Smooth muscle cell (in vitro differentiated cells): ENCODE results near the gene NNT. TPM values are rescaled to one million over a fixed set of nuclear protein-coding genes. Genes with fewer than 3 reads are reported as not detected.

Source experiments
- DNase-seq: peaks from one replicate; lab custom pipeline; 2025; ENCODE audit not compliant: unreplicated experiment; lab: John Stamatoyannopoulos, UW
- H2AFZ ChIP-seq: fragments of 200-600 bp; sonication (generic); 2 replicates; pipeline ENCODE4 v1.6.0; 2016; ENCODE audit warnings: antibody characterized with exemption, low read depth, mild to moderate bottlenecking
- H3F3A ChIP-seq: fragments of 200-600 bp; sonication (generic); 2 replicates; pipeline ENCODE4 v1.6.0; 2017; ENCODE audit warnings: antibody characterized with exemption, low read depth
- H3K27ac ChIP-seq: fragments of 200-600 bp; sonication (generic); 2 replicates; pipeline ENCODE4 v1.5.1; 2016; ENCODE audit warnings: low read depth, mild to moderate bottlenecking
- H3K27me3 ChIP-seq: fragments of 200-600 bp; sonication (generic); 2 replicates; pipeline ENCODE4 v1.6.1; 2016; ENCODE audit warnings: low read depth, mild to moderate bottlenecking
- H3K36me3 ChIP-seq: fragments of 200-600 bp; sonication (generic); 2 replicates; pipeline ENCODE4 v1.5.1; 2016; ENCODE audit warnings: low read depth
- H3K4me1 ChIP-seq: fragments of 200-600 bp; sonication (generic); 2 replicates; pipeline ENCODE4 v1.5.1; 2016; ENCODE audit warnings: low read depth
- H3K4me2 ChIP-seq: fragments of 200-600 bp; sonication (generic); 2 replicates; pipeline ENCODE4 v1.6.0; 2016; ENCODE audit warnings: mild to moderate bottlenecking
- H3K4me3 ChIP-seq: fragments of 200-600 bp; sonication (generic); 2 replicates; pipeline ENCODE4 v1.5.1; 2016; ENCODE audit warnings: mild to moderate bottlenecking
- H3K79me2 ChIP-seq: fragments of 200-600 bp; sonication (generic); 2 replicates; pipeline ENCODE4 v1.6.0; 2016; ENCODE audit warnings: low read depth, mild to moderate bottlenecking
- H3K9ac ChIP-seq: fragments of 200-600 bp; sonication (generic); 2 replicates; pipeline ENCODE4 v1.6.0; 2016; ENCODE audit warnings: low read depth
- H3K9me3 ChIP-seq: fragments of 200-600 bp; sonication (generic); replicated peaks from 2 replicates; pipeline ENCODE4 v1.5.1; 2016; ENCODE audit warnings: low read depth
- H4K20me1 ChIP-seq: fragments of 200-600 bp; sonication (generic); 2 replicates; pipeline ENCODE4 v1.6.0; 2016; ENCODE audit warnings: low read depth
- CTCF ChIP-seq: fragments of 200-600 bp; sonication (generic); IDR thresholded peaks from 2 replicates; pipeline ENCODE4 v1.5.1; 2017; ENCODE audit warnings: borderline replicate concordance, mild to moderate bottlenecking, antibody characterized with exemption; ENCODE audit not compliant: insufficient read depth, poor library complexity, severe bottlenecking
- WGBS: methylation state at CpG from one replicate; pipeline ENCODE4 v1.1.7; 2016; ENCODE audit warnings: low lambda C conversion rate; 5-methylcytosine and 5-hydroxymethylcytosine counted together
- polyA plus RNA-seq: library from polyadenylated mRNA; unstranded; fragments of >200 nt; fragmentation: Nextera tagmentation; extraction: Ambion mirVana; gene quantifications from 2 replicates; pipeline ENCODE4 v1.2.1, GENCODE V29; 2016
- total RNA-seq: library from RNA; depleted of rRNA; stranded (reverse); fragments of >200 nt; gene quantifications from 2 replicates; pipeline ENCODE4 v1.2.3, GENCODE V29; 2014

The NNT gene
- total and polyA plus RNA-seq, 2 experiments from 2014 or later, result 26.8 to 49.8 TPM

GRCh38 chr5:43561356-43561755, 41.6 kb upstream of the NNT start:
- H3F3A ChIP-seq, result no peaks in the 10 kb centered on the region
- no peaks in the 10 kb centered on the region for H3K9me3 ChIP-seq
- no peak overlapping the region for H3K27ac ChIP-seq
- H3K79me2 ChIP-seq, result peaks cover 8% of the 10 kb centered on the region
- no peak overlapping the region for H3K9ac ChIP-seq
- no peaks in the 10 kb centered on the region for H4K20me1 ChIP-seq
- no peaks in the 10 kb centered on the region for H3K27me3 ChIP-seq
- no peak overlapping the region for H2AFZ ChIP-seq
- no peak overlapping the region for H3K4me2 ChIP-seq
- no peaks in the 10 kb centered on the region for H3K36me3 ChIP-seq
- H3K4me3 ChIP-seq, result no peak overlapping the region
- DNase-seq, result no peak
- H3K4me1 ChIP-seq, result no peaks in the 10 kb centered on the region
- TF ChIP-seq CTCF, result no peak

GRCh38 chr5:43563321-43563720, 39.7 kb upstream of the NNT start:
- H3F3A ChIP-seq, result no peaks in the 10 kb centered on the region
- no peaks in the 10 kb centered on the region for H4K20me1 ChIP-seq
- no peaks in the 10 kb centered on the region for H3K79me2 ChIP-seq
- H2AFZ ChIP-seq, result no peak overlapping the region
- H3K9me3 ChIP-seq, result no peaks in the 10 kb centered on the region
- H3K4me3 ChIP-seq, result no peak overlapping the region
- WGBS, result 84% methylated on average over 3 of the region's 3 CpGs
- H3K36me3 ChIP-seq, result no peaks in the 10 kb centered on the region
- H3K4me2 ChIP-seq, result no peak overlapping the region
- H3K27me3 ChIP-seq, result no peaks in the 10 kb centered on the region
- no peak overlapping the region for H3K27ac ChIP-seq
- H3K4me1 ChIP-seq, result no peaks in the 10 kb centered on the region
- no peak overlapping the region for H3K9ac ChIP-seq
- TF ChIP-seq CTCF, result no peak
- no peak for DNase-seq

DNA sequence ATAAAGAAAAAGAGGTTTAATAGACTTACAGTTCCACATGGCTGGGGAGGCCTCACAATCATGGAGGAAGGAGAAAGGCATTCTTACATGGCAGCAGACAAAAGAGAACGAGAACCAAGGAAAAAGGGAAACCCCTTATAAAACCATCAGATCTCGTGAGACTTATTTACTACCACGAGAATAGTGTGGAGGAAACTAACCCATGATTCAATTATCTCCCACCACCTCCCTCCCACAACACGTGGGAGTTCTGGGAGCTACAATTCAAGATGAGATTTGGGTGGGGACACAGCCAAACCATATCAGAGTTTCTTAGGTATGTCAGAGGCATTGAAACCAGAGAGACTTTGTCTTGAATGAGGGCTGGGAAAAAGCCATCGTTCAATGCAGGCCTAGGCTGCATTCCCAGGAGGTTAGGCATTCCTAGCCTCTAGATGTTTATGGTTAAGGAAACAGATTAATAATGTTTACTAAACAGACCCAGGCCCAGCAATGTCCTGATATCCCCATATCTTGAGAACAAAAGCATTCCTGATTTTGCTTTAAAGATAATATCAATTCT, 38.6 kb upstream of the NNT start:
- Histone ChIP-seq H3K27me3 (no peaks in the 10 kb centered on the region), H3K9ac (no peak overlapping the region), H3K4me3 (no peak overlapping the region), H3F3A (no peaks in the 10 kb centered on the region), H3K4me1 (no peaks in the 10 kb centered on the region), H3K36me3 (no peaks in the 10 kb centered on the region), H3K9me3 (no peaks in the 10 kb centered on the region), H3K79me2 (no peaks in the 10 kb centered on the region), H4K20me1 (no peaks in the 10 kb centered on the region), H3K4me2 (no peak overlapping the region), H2AFZ (no peak overlapping the region), H3K27ac (no peak overlapping the region)
- no peak for TF ChIP-seq CTCF
- WGBS, result 68% methylated on average over 5 of the region's 5 CpGs
- DNase-seq, result no peak

- H3K27ac ChIP-seq, result no peak overlapping the region
- no peak overlapping the region for H3K4me2 ChIP-seq
- H3K9me3 ChIP-seq, result no peaks in the 10 kb centered on the region
- no peak for TF ChIP-seq CTCF
- H4K20me1 ChIP-seq, result no peaks in the 10 kb centered on the region
- no peaks in the 10 kb centered on the region for H3K36me3 ChIP-seq
- H3K79me2 ChIP-seq, result no peaks in the 10 kb centered on the region
- H3K27me3 ChIP-seq, result no peaks in the 10 kb centered on the region
- H2AFZ ChIP-seq, result no peak overlapping the region
- no peak overlapping the region for H3K9ac ChIP-seq
- no peak for DNase-seq
- 94% methylated on average over 5 of the region's 5 CpGs for WGBS
- H3K4me3 ChIP-seq, result no peak overlapping the region
- no peaks in the 10 kb centered on the region for H3F3A ChIP-seq
- no peaks in the 10 kb centered on the region for H3K4me1 ChIP-seq
These were observed 37.9 kb upstream of the NNT start for GRCh38 chr5:43565043-43565442.
